A549 treated with dexamethasone at 1 μM for 4 hours (cell line): ENCODE data around the gene GPBP1L1. TPM values are rescaled to one million over a fixed set of nuclear protein-coding genes. Genes with fewer than 3 reads are reported as not detected.

Source experiments
- total RNA-seq: library from RNA; stranded (reverse); fragments of 200-300 nt; extraction: Qiagen RNA extraction; gene quantifications from 5 replicates; pipeline ENCODE4 v1.2.3, GENCODE V29; 2022

GPBP1L1 gene
- 33.0 to 42.0 TPM (median 34.1 TPM) in 5 replicates for total RNA-seq

GRCh38 chr1:45686288-45687013 is at the start of gene GPBP1L1:
TSS of gene GPBP1L1 (minus strand) at chr1:45686533. CDS start at chr1:45659087, 27,446 bp downstream.

DNA sequence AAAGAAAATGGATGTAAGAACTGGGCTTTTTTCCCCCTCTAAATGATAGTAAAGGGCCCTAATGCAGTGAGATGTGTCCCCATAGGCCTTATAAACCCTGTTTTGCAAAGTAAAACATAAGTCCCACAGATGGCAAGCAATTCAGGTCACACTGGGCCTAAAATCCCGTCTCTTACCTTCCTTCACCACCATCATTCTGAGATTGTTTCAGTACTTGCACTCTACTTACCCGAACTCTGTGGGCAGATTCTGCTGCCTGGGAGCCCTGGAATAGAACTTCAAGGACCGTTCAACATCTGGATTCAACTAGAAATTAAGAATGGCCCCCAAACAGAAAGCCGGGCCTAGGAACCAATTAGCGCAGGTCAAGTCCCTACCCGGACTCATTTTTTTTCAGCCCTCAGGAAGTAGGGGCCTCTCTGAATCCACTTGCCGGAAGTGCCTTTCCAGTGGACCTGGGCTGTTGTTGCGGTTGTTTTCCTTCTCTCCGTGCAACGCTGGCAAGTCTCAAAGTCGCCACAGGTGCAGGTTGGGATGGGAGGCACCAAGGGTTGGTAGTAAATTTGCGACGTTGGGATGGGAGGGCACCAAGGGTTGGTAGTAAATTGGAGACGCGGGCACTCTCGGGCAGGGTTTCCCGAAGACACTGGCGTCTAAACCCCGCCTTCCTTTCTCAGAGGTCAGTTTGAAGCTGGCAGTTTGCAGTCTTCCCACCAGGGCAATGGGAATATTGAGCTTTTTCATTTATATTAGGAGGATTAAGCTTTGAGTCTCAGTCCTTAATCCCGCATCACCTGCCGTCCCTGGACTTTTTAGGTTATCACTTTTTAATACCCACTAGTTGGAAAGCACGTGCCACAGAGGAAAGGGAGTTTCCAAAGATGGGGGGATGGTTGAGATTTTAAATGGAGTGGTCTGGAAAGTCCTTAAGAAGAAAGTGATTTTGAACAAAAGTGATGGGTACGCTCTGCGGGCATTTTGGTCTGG is 1.7 kb upstream of the GPBP1L1 start, which contains the start of gene TMEM69:
Gene TMEM69 (plus strand): TSS at position 428 of the 987 bp plus-strand sequence. CDS start 2,888 bp downstream, outside the sequence.

DNA sequence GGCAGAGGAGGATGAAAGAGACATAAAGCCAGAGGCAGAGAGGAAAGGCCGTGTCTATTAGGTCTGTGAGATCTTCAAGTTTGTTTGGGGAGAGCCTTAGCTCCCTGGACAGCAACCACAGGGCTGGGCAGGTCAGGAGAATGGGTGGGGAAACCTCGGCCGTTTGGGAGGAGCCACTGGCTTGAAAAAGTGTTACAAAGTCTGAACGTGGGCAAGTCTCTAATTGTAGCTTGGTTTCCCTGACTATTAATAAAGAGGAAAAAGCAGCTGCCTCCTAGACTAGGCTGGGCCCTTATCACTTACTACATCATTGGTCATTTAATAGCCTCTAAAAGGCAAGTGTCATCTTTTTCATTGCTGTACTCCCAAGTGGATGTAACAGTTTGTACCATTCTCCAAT is 62.4 kb downstream of the GPBP1L1 start, which contains the start of gene CCDC17:
Gene CCDC17 (minus strand): TSS at position 83 of the 400 bp plus-strand sequence. CDS start 145 bp downstream, outside the sequence.

GRCh38 chr1:45583666-45584350 is 102.5 kb downstream of the GPBP1L1 start, which contains the start of gene NASP:
TSS of gene NASP (plus strand) at chr1:45584041. CDS start at chr1:45584147, 106 bp downstream.

Other genes starting within 250 kb of the GPBP1L1 start
- 0.10 to 0.29 TPM (median 0.18 TPM) in 5 replicates for gene TESK2, start 195.4 kb downstream of the GPBP1L1 start, total RNA-seq
- 1.3 to 2.0 TPM (median 1.8 TPM) in 5 replicates for gene CCDC163, start 186.5 kb downstream of the GPBP1L1 start, total RNA-seq
- gene MMACHC, start 186.2 kb downstream of the GPBP1L1 start, total RNA-seq, result 2.0 to 3.5 TPM (median 2.6 TPM) in 5 replicates
- 1,711 to 2,308 TPM (median 1,822 TPM) in 5 replicates for gene PRDX1, start 164.6 kb downstream of the GPBP1L1 start, total RNA-seq
- 66.4 to 78.5 TPM (median 71.2 TPM) in 5 replicates for gene AKR1A1, start 135.7 kb downstream of the GPBP1L1 start, total RNA-seq
- 119 to 153 TPM (median 121 TPM) in 5 replicates for gene NASP, start 102.5 kb downstream of the GPBP1L1 start, total RNA-seq
- gene CCDC17, start 62.5 kb downstream of the GPBP1L1 start, total RNA-seq, result 0.18 to 0.57 TPM (median 0.19 TPM) in 5 replicates
- 18.0 to 21.6 TPM (median 19.1 TPM) in 5 replicates for gene TMEM69, start 1.6 kb upstream of the GPBP1L1 start, total RNA-seq
- 2.8 to 5.4 TPM (median 4.6 TPM) in 5 replicates for gene IPP, start 64.1 kb upstream of the GPBP1L1 start, total RNA-seq
- gene MAST2, start 117.1 kb upstream of the GPBP1L1 start, total RNA-seq, result 12.3 to 19.3 TPM (median 18.0 TPM) in 5 replicates